WTC11 (cell line): ENCODE data around the gene MASP1. TPM values are rescaled to one million over a fixed set of nuclear protein-coding genes. Genes with fewer than 3 reads are reported as not detected.

Source experiments
- ATAC-seq: fragments of 200-7000 bp; cut with Tn5 transposase; 2 replicates; pipeline ENCODE4 v1.10.0; 2021; ENCODE audit warnings: mild to moderate bottlenecking, moderate library complexity
- CTCF ChIA-PET: fragments of 300-600 bp; sonication (Branson Sonifier 250); formaldehyde crosslinking; loops from one replicate; lab custom pipeline; 2021; ENCODE audit warnings: antibody characterized with exemption; lab: Charles Lee
- POLR2A ChIA-PET: fragments of 350-600 bp; sonication (Branson Sonifier 250); formaldehyde crosslinking; loops from one replicate; lab custom pipeline; 2021; ENCODE audit warnings: antibody characterized with exemption; lab: Charles Lee
- DNase-seq: peaks from one replicate; pipeline ENCODE4 v3.0.0; 2021; ENCODE audit warnings: low spot score
- H3K27ac Mint-ChIP-seq: 2 replicates; pipeline ENCODE4 v1.8.0; 2021; ENCODE audit warnings: mixed read lengths
- H3K27me3 Mint-ChIP-seq: 2 replicates; pipeline ENCODE4 v1.8.0; 2021; ENCODE audit warnings: low read depth, mild to moderate bottlenecking, moderate library complexity, mixed read lengths
- H3K36me3 Mint-ChIP-seq: 2 replicates; pipeline ENCODE4 v1.8.0; 2021; ENCODE audit warnings: mixed read lengths
- H3K4me1 Mint-ChIP-seq: 2 replicates; pipeline ENCODE4 v1.8.0; 2022; ENCODE audit warnings: mixed read lengths
- H3K4me3 Mint-ChIP-seq: 2 replicates; pipeline ENCODE4 v1.8.0; 2021; ENCODE audit warnings: mild to moderate bottlenecking, moderate library complexity, mixed read lengths
- H3K9me3 Mint-ChIP-seq: 2 replicates; pipeline ENCODE4 v1.8.0; 2021; ENCODE audit warnings: mixed read lengths
- ATF2 ChIP-seq: sonication (generic); formaldehyde crosslinking; IDR thresholded peaks from 2 replicates; pipeline ENCODE4 v1.8.1; 2022; ENCODE audit warnings: low read depth, missing genetic modification reagents, borderline replicate concordance
- CBFB ChIP-seq: sonication (generic); formaldehyde crosslinking; IDR thresholded peaks from 2 replicates; pipeline ENCODE4 v1.8.1; 2022; ENCODE audit warnings: mild to moderate bottlenecking, low read depth, missing genetic modification reagents
- HMGA2 ChIP-seq: fragments of 250-450 bp; sonication (Bioruptor Pico); IDR thresholded peaks from 2 replicates; pipeline ENCODE4 v1.4.0; 2021; ENCODE audit warnings: mild to moderate bottlenecking, moderate library complexity
- IRF1 ChIP-seq: sonication (generic); formaldehyde crosslinking; IDR thresholded peaks from 2 replicates; pipeline ENCODE4 v1.8.0; 2023; ENCODE audit warnings: missing genetic modification reagents
- NFYB ChIP-seq: sonication (generic); formaldehyde crosslinking; conservative IDR thresholded peaks from 2 replicates; pipeline ENCODE4 v1.8.0; 2022; ENCODE audit warnings: low read depth, missing genetic modification reagents
- PRRX2 ChIP-seq: fragments of 250-450 bp; sonication (Bioruptor Pico); IDR thresholded peaks from 2 replicates; pipeline ENCODE4 v1.8.0; 2021; ENCODE audit warnings: mild to moderate bottlenecking
- TEAD1 ChIP-seq: sonication (generic); formaldehyde crosslinking; IDR thresholded peaks from 2 replicates; pipeline ENCODE4 v1.8.0; 2022; ENCODE audit warnings: mild to moderate bottlenecking, missing genetic modification reagents
- ZNF317 ChIP-seq: sonication (generic); formaldehyde crosslinking; IDR thresholded peaks from 2 replicates; pipeline ENCODE4 v1.8.1; 2023; ENCODE audit warnings: low read depth, mild to moderate bottlenecking, moderate library complexity, missing genetic modification reagents, borderline replicate concordance
- ZNF425 ChIP-seq: fragments of 250-450 bp; sonication (Bioruptor Pico); conservative IDR thresholded peaks from 2 replicates; pipeline ENCODE4 v1.9.0; 2021; ENCODE audit warnings: mild to moderate bottlenecking
- total RNA-seq: library from RNA; stranded (reverse); gene quantifications from 3 replicates; pipeline ENCODE4 v1.2.3, GENCODE V29; 2021
- TF ChIP-seq, protein P1 (sequence below): sonication (generic); formaldehyde crosslinking; IDR thresholded peaks from 2 replicates; pipeline ENCODE4 v1.8.1; 2022; ENCODE audit warnings: mild to moderate bottlenecking, moderate library complexity, missing genetic modification reagents
- TF ChIP-seq, protein P2 (sequence below): sonication (generic); formaldehyde crosslinking; IDR thresholded peaks from 2 replicates; pipeline ENCODE4 v1.8.1; 2022; ENCODE audit warnings: missing genetic modification reagents, borderline replicate concordance
- TF ChIP-seq, protein P3 (sequence below): sonication (generic); formaldehyde crosslinking; IDR thresholded peaks from 2 replicates; pipeline ENCODE4 v1.8.0; 2022; ENCODE audit warnings: missing genetic modification reagents
- TF ChIP-seq, protein P4 (sequence below): sonication (generic); formaldehyde crosslinking; IDR thresholded peaks from 2 replicates; pipeline ENCODE4 v1.8.1; 2023; ENCODE audit warnings: mild to moderate bottlenecking, missing genetic modification reagents
- TF ChIP-seq, protein P5 (sequence below): sonication (generic); formaldehyde crosslinking; IDR thresholded peaks from 2 replicates; pipeline ENCODE4 v1.8.0; 2023; ENCODE audit warnings: missing genetic modification reagents, mild to moderate bottlenecking, borderline replicate concordance

Gene MASP1
- total RNA-seq, 1 experiment from 2014 or later = 2.2 TPM

DNA sequence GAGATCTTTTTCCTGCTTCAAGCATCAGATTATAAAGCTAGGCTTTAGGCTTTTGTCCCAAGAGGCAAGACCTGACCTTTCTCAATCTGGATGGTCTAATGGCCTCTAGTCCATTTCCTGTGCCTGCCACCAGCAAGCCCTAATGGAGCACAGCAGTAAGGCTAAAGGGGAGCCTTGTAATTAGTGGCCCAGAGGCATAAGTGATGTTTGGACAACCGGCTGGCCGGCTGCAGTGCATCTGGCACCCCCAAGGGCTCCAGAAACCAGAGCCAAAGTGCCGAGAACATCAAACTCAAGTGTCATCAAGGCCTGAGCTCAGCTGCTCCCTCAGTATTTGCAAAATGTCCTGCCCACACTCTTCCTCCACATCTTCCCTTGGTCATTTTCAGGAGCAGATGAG, 44.8 kb upstream of the MASP1 start:
- ATAC-seq (no peak), DNase-seq (no peak)
- no peaks in the 10 kb centered on the region for H3K36me3 Mint-ChIP-seq
- H3K4me3 Mint-ChIP-seq = no peak overlapping the region
- H3K4me1 Mint-ChIP-seq = peaks cover 20% of the 10 kb centered on the region
- H3K27ac Mint-ChIP-seq = no peak overlapping the region
- TF ChIP-seq PRRX2 (CRISPR knock-in tag) = no peak
- H3K9me3 Mint-ChIP-seq = peaks cover 5% of the 10 kb centered on the region
- POLR2A ChIA-PET = no interaction called here
- peaks cover 3% of the 10 kb centered on the region; the same call in 1 of the 2 replicates for H3K27me3 Mint-ChIP-seq
- CTCF ChIA-PET = no interaction called here

GRCh38 chr3:187334904-187335303, 43.4 kb upstream of the MASP1 start:
- DNase-seq = no peak
- TF ChIP-seq CBFB (CRISPR knock-in tag) = no peak
- TF ChIP-seq ZNF425 (CRISPR knock-in tag) = no peak
- ATAC-seq = no peak
- peaks cover 20% of the 10 kb centered on the region for H3K4me1 Mint-ChIP-seq
- no peaks in the 10 kb centered on the region for H3K36me3 Mint-ChIP-seq
- no peak overlapping the region for H3K4me3 Mint-ChIP-seq
- H3K27me3 Mint-ChIP-seq = peaks cover 3% of the 10 kb centered on the region; the same call in 1 of the 2 replicates
- POLR2A ChIA-PET = no interaction called here
- H3K9me3 Mint-ChIP-seq = peaks cover 5% of the 10 kb centered on the region
- CTCF ChIA-PET = interaction anchor here (1.1 to 1.2 kb wide), 2 partner anchors 15 to 115 kb away, joined by 5 to 7 read pairs; no protein-coding TSS in a partner anchor
- H3K27ac Mint-ChIP-seq = no peak overlapping the region

- POLR2A ChIA-PET = no interaction called here
- Mint-ChIP-seq H3K36me3 (no peaks in the 10 kb centered on the region), H3K4me3 (no peak overlapping the region), H3K9me3 (peaks cover 8% of the 10 kb centered on the region), H3K27ac (no peak overlapping the region), H3K27me3 (peaks cover 3% of the 10 kb centered on the region; the same call in 1 of the 2 replicates), H3K4me1 (peaks cover 8% of the 10 kb centered on the region)
- DNase-seq (no peak), ATAC-seq (peak; percentile 52; the same call in 1 of the 2 replicates)
- CTCF ChIA-PET = interaction anchor here (0.6 to 3.9 kb wide), 4 partner anchors 9 to 394 kb away, joined by 3 to 26 read pairs (median 5); no protein-coding TSS in a partner anchor
- TF ChIP-seq, protein P1, sequence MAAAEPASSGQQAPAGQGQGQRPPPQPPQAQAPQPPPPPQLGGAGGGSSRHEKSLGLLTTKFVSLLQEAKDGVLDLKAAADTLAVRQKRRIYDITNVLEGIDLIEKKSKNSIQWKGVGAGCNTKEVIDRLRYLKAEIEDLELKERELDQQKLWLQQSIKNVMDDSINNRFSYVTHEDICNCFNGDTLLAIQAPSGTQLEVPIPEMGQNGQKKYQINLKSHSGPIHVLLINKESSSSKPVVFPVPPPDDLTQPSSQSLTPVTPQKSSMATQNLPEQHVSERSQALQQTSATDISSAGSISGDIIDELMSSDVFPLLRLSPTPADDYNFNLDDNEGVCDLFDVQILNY (CRISPR knock-in tag) = no peak
- no peak for TF ChIP-seq HMGA2 (CRISPR knock-in tag)
- TF ChIP-seq, protein P2, sequence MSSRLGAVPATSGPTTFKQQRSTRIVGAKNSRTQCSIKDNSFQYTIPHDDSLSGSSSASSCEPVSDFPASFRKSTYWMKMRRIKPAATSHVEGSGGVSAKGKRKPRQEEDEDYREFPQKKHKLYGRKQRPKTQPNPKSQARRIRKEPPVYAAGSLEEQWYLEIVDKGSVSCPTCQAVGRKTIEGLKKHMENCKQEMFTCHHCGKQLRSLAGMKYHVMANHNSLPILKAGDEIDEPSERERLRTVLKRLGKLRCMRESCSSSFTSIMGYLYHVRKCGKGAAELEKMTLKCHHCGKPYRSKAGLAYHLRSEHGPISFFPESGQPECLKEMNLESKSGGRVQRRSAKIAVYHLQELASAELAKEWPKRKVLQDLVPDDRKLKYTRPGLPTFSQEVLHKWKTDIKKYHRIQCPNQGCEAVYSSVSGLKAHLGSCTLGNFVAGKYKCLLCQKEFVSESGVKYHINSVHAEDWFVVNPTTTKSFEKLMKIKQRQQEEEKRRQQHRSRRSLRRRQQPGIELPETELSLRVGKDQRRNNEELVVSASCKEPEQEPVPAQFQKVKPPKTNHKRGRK = no peak
- TF ChIP-seq ZNF317 (CRISPR knock-in tag) = no peak
- TF ChIP-seq, protein P3, sequence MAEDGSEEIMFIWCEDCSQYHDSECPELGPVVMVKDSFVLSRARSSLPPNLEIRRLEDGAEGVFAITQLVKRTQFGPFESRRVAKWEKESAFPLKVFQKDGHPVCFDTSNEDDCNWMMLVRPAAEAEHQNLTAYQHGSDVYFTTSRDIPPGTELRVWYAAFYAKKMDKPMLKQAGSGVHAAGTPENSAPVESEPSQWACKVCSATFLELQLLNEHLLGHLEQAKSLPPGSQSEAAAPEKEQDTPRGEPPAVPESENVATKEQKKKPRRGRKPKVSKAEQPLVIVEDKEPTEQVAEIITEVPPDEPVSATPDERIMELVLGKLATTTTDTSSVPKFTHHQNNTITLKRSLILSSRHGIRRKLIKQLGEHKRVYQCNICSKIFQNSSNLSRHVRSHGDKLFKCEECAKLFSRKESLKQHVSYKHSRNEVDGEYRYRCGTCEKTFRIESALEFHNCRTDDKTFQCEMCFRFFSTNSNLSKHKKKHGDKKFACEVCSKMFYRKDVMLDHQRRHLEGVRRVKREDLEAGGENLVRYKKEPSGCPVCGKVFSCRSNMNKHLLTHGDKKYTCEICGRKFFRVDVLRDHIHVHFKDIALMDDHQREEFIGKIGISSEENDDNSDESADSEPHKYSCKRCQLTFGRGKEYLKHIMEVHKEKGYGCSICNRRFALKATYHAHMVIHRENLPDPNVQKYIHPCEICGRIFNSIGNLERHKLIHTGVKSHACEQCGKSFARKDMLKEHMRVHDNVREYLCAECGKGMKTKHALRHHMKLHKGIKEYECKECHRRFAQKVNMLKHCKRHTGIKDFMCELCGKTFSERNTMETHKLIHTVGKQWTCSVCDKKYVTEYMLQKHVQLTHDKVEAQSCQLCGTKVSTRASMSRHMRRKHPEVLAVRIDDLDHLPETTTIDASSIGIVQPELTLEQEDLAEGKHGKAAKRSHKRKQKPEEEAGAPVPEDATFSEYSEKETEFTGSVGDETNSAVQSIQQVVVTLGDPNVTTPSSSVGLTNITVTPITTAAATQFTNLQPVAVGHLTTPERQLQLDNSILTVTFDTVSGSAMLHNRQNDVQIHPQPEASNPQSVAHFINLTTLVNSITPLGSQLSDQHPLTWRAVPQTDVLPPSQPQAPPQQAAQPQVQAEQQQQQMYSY = no peak
- TF ChIP-seq IRF1 (CRISPR knock-in tag) = no peak
- TF ChIP-seq, protein P4, sequence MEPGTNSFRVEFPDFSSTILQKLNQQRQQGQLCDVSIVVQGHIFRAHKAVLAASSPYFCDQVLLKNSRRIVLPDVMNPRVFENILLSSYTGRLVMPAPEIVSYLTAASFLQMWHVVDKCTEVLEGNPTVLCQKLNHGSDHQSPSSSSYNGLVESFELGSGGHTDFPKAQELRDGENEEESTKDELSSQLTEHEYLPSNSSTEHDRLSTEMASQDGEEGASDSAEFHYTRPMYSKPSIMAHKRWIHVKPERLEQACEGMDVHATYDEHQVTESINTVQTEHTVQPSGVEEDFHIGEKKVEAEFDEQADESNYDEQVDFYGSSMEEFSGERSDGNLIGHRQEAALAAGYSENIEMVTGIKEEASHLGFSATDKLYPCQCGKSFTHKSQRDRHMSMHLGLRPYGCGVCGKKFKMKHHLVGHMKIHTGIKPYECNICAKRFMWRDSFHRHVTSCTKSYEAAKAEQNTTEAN (CRISPR knock-in tag) = no peak
- TF ChIP-seq, protein P5, sequence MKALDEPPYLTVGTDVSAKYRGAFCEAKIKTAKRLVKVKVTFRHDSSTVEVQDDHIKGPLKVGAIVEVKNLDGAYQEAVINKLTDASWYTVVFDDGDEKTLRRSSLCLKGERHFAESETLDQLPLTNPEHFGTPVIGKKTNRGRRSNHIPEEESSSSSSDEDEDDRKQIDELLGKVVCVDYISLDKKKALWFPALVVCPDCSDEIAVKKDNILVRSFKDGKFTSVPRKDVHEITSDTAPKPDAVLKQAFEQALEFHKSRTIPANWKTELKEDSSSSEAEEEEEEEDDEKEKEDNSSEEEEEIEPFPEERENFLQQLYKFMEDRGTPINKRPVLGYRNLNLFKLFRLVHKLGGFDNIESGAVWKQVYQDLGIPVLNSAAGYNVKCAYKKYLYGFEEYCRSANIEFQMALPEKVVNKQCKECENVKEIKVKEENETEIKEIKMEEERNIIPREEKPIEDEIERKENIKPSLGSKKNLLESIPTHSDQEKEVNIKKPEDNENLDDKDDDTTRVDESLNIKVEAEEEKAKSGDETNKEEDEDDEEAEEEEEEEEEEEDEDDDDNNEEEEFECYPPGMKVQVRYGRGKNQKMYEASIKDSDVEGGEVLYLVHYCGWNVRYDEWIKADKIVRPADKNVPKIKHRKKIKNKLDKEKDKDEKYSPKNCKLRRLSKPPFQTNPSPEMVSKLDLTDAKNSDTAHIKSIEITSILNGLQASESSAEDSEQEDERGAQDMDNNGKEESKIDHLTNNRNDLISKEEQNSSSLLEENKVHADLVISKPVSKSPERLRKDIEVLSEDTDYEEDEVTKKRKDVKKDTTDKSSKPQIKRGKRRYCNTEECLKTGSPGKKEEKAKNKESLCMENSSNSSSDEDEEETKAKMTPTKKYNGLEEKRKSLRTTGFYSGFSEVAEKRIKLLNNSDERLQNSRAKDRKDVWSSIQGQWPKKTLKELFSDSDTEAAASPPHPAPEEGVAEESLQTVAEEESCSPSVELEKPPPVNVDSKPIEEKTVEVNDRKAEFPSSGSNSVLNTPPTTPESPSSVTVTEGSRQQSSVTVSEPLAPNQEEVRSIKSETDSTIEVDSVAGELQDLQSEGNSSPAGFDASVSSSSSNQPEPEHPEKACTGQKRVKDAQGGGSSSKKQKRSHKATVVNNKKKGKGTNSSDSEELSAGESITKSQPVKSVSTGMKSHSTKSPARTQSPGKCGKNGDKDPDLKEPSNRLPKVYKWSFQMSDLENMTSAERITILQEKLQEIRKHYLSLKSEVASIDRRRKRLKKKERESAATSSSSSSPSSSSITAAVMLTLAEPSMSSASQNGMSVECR (CRISPR knock-in tag) = no peak
- no peak for TF ChIP-seq ATF2 (CRISPR knock-in tag)
- TF ChIP-seq NFYB (CRISPR knock-in tag) = no peak
- TF ChIP-seq TEAD1 (CRISPR knock-in tag) = no peak
Measured at GRCh38 chr3:187328691-187329090, 37.2 kb upstream of the MASP1 start.
